RKO (cell line): Measurements from ENCODE around the gene DERA.
"Not testable (repeated sequence)": the region's sequence is repeated elsewhere in the genome, so short reads cannot be mapped to it uniquely, and the experiment has no call there.

Experiments
- DNase-seq: peaks from one replicate; pipeline ENCODE4 v3.0.0-alpha.2; 2016; ENCODE audit warnings: low spot score

Gene DERA

DNA sequence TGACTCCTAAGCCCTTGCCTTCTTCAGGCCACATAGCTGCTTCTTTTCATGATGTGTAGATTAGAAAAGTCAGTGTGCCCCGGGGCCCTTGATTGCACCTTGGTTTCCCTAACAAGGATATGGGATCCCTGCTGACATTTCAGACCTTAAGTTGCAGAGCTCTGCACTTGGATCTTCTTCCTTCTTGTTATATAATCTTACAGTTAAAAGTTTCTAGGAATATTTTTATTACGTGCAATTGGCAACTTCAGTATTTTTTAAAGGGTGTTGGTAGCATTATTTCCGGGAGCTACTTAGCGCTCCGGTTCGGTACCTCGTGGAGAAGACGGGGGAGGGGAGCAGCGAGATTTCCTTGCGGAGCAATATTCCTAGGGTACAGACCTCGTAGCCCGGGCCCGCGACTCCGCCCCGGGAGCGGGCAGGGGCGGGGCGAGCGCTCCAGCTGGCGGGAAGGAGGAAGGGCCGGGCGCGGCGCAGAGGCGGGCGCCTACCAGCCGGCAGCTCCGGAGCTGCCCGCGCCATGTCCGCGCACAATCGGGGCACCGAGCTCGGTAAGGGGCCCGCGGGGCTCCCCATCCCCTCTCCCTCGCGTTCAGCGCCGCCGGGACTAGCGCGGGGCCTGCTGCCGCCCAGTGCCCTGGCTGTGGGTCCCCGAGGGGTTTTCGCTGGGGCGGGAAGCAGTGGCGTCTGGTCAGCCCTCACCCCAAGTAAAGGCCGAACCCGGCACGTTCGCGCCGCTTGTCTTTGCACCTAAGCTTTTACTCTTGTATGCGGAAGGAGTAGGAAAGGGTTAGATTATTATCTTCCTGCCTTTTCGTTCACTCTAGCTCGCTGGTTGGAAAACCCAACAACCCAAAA, at the start of gene DERA:
TSS of gene DERA (plus strand) at position 469 of the 858 bp plus-strand sequence. CDS start at position 521, 52 bp downstream.
- peak; percentile 86 for DNase-seq

DNA sequence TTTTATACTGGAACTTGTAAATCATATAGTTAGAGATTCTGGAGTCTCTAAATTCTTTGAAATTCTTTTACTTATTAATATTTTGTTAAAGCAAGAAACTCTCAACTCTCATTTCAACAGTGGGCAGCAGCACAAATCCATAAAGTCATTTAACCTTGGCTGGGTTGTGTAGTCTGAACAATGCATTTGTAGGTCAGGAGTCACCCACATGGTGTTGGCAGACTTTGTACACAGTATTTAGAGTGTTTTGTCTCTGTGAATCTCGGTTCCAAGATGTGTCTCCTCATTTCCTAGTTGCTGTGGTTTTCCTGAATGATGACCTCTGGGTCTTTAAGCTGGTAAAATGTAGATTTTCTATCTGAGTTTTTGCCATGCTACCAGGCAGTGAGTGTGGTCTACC, 49.7 kb upstream of the DERA start:
- DNase-seq: no peak

DNA sequence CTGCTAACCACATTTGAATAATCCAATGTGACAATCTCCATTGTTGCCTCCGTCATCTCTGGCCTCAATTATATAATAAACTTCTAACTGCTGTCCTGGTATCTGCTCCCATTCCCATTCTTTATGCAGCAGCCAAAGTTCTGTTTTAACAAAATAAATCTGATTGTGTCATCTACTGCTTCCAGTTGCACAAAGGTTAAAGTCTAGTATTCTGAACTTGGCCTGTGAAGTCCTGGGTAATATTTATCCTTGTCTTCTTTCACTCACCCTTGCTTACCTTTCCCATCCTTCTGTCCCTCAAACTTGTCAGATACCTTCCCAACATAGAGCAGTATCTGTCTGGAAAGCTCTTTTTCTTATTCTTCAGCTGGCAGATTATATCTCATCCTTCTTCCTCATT, 48.3 kb upstream of the DERA start:
- DNase-seq: no peak

DNA sequence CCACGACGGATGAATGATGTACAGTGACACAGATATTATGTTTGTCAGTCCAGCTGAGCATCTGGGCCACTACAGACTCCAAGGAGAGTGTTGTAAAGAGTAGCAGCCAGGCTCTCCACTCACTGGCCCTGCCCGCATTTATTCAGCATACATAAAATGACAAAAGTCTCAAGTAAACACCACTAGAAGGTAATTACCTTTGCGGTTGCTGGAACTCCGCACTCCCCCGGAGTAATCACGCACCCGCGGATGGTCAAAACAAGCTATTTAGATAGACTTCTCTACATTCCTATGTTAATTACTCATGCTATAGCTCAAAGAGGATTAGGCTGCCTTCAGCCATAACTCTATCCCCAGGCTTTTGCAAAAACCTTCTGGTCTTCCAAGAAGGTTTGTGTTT, 47.8 kb upstream of the DERA start:
- DNase-seq: no peak

DNA sequence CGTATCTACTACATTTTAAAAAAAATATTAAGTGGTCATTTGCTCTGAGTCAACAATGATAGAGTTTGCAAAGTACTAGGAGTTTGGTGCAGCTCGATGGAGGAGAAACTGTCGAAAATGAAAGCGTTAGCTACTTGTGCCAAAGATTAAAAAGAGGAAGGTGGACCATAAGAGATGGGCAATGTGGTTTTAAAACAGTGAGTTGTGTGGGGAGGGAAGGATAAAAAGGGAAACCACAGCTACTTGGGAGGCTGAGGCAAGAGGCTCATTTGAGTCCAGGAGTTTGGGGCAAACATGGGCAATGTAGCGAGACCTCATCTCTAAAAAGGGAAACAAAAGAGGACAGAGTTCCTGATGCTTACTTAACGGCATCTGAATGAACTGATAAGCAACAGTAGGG, 47.1 kb upstream of the DERA start:
- no peak for DNase-seq

DNA sequence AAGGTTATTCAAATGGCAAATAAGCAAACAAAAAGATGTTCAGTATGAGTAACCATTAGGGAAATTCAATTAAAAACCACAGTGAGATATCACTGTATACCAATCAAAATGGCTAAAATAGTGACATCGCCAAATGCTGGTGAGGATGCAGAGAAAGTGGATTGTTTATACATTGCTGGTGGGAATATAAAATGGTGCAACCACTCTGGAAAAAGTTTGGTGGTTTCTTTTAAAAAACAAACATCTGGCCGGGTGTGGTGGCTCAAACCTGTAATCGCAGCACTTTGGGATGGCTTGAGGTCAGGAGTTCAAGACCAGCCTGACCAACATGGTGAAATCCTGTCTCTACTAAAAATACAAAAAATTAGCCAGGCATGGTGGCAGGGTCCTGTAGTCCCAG, 42.9 kb upstream of the DERA start:
- no peak for DNase-seq

DNA sequence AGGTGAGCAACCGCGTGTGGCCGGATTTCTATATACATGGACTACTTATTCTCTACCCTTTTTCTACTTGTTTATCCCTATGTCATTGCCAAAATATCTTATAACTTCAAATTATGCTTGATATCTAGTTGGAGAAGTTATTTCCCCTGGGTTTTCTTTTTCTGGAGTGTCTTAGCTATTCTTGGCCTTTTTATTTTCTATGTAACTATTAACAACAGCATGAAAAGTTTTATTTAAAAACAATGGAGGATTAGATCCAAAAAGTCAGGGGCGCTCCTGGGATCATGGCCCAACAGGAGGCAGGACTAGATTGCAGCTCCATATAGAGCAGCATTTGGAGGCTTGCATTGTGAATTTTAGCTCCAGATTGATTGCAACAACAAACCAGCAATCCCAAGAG, 37.6 kb upstream of the DERA start:
- no peak for DNase-seq

DNA sequence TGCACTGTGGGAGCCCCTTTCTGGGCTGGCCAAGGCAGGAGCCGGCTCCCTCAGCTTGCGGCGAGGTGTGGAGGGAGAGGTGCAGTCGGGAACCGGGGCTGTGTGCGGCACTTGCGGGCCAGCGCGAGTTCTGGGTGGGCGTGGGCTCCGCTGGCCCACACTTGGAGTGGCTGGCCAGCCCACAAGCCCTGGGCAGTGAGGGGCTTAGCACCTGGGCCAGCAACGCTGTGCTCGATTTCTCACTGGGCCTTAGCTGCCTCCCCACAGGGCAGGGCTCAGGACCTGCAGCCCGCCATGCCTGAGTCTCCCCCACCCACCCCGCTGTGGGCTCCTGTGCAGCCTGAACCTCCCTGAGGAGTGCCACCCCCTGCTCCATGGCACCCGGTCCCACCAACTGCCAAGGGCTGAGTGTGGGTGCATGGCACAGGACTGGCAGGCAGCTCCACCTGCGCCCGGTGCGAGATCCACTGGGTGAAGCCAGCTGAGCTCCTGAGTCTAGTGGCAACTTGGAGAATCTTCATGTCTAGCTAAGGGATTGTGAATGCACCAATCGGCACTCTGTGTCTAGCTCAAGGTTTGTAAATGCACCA, 36.5 kb upstream of the DERA start:
- DNase-seq: not testable (repeated sequence)

DNA sequence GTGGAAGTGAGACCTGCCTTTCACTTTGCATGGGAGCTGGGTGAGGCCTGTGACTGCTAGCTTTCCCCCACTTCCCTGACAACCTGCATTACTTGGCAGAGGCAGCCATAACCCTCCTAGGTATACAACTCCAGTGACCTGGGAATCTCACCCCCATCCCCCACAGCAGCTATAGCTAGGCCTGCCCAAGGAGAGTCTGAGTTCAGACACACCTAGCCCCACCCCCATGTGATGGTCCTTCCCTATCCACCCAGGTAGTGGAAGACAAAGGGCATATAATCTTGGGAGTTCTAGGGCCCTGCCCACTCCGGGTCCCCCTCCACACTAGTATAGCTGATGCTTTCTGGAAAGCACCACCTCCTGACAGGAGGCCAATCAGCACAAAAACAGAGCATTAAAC, 35.3 kb upstream of the DERA start:
- DNase-seq: no peak

DNA sequence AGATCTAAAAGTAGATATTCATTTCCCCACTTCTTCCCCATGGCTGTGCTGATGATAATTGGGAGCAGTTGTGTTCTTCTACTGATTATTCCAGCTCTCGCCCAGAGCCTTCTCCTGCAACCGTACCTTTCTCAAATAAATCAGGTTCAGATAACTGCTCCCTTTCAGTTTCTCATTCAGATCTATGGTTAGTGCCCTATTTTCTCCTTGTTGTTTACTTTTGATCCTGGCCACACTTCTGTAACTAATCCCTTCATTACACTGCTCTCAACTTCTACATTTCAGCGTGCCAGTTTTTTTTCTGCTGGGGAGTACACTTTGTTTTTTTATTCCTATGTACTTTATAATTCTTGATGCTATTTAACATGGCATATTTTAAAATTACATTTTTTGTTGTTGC, 31.7 kb upstream of the DERA start:
- no peak for DNase-seq

DNA sequence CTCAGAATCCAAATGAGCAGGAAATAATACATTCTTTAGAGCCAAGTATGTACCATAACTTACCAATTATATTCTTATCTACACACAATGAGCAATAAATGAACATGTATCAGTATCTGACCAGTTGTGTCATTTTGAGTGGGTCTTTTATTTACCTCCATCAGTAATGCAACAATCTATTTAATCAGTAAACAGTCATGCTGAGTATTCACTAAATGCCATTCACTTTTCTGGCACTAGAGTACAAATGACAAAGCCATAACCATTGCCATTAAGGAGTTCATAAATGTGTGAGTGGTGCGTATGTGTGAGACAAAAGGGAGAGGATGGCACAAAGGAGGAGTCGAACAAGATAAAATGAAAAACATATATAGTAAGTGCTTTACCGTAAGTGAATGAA, 30.4 kb upstream of the DERA start:
- peak; percentile 32 for DNase-seq

DNA sequence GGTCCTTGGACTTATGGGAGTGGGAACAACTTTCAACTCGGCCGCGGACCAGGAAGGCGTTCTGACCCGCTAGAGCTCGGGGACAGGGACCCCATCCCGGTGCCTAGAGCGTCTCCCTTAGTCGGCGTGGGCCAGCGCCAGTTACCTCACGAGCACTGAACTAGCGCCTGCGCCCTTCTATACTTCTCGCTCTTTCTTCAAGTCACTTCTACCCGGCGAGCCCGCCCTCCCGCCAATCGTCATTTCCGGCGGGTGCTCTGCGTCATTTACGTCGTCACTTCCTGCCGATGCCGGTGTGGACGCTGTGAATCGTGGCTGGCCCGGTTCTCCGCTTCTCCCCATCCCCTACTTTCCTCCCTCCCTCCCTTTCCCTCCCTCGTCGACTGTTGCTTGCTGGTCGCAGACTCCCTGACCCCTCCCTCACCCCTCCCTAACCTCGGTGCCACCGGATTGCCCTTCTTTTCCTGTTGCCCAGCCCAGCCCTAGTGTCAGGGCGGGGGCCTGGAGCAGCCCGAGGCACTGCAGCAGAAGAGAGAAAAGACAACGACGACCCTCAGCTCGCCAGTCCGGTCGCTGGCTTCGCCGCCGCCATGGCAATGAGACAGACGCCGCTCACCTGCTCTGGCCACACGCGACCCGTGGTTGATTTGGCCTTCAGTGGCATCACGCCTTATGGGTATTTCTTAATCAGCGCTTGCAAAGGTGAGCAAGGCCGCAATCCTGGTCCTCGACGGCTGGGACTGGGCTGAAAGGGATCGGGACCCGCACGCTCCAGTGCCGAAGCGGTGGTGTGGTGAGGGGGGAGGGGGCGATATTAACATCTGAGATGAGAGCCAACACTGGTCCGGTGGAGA, 28.8 kb upstream of the DERA start, which contains the start of gene STRAP:
TSS of gene STRAP (plus strand) at position 270 of the 854 bp plus-strand sequence. CDS start at position 591, 321 bp downstream.
- peak; percentile 98 for DNase-seq

DNA sequence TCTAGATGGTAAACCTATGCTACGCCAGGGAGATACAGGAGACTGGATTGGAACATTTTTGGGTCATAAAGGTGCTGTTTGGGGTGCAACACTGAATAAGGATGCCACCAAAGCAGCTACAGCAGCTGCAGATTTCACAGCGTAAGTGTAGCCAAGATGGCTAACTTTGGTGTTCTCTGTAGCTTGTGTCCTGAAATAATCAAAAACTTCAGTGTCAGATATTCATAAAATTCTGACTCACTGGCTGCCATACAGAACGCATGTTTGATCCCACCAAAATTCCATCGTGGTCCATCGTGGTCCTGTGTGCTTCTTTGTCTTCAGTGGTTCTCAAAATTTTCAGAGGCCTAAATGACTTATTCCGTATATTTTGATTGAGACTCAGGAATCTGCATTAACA, 27.6 kb upstream of the DERA start:
- peak; percentile 64 for DNase-seq

DNA sequence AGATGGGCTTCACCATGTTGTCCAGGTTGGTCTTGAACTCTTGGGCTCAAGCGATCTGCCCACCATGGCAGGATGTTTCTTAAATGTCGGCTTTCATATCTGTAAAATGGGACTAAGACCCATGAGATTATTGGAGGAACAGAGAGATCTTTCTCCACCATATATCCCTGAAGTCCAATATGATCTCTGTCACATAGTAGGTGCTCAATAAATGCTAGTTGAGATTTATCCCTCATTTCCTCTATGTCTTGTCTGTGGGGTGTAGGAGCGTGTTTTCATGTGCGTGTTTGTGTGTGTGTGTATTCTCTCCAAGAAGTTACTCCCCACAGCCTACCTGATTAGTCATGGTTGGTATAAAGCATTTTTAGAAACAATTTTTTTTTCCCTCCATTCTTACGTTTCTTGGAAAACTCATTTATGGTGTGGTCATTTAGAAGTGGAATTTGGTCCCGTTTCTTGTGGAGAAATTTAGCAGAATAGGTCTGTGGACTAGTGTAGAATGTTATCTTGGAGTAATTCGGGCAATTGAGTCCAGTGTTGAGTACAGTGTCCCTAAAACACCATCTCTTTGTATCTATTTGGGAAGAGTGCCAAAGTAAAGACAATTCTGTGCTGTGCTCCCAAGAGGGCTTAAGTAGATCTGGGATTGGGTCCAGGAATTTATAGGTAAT, 24.6 kb upstream of the DERA start:
- no peak for DNase-seq

DNA sequence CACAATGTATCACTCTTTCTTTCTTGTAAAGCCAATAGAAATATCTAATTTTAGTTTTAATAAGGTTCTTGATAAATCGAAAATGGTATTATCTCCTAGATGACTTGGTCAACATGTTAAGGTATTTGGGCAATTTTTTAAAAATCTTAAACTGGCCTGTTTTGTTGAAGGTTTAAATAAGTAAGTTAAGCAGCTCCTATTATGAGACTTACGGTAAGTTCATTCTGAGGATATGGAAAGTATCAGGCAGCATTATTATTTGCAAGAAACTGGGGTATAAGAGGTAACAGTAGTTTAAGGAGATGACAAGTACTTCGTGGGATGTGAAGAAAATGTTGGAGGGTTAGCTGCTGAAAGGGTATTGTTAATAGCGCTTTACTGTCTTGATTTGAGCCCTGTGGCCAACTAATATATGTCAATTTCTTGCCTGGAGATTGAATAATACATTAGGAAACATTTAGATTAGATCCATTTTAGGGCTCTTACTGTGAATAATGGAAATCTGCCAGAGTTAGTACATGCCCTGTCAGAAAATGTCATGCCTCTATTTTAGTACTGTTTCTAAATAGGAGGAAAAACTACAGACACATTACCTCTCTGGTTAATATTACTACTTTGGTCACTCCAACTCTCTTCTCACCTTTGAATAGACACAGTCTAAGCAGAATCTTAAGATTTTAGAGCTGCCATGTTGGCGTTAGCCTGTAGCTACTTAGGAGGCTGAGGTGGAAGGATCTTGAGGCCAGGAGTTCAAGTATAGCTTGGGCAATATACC, 23.9 kb upstream of the DERA start:
- DNase-seq: no peak

DNA sequence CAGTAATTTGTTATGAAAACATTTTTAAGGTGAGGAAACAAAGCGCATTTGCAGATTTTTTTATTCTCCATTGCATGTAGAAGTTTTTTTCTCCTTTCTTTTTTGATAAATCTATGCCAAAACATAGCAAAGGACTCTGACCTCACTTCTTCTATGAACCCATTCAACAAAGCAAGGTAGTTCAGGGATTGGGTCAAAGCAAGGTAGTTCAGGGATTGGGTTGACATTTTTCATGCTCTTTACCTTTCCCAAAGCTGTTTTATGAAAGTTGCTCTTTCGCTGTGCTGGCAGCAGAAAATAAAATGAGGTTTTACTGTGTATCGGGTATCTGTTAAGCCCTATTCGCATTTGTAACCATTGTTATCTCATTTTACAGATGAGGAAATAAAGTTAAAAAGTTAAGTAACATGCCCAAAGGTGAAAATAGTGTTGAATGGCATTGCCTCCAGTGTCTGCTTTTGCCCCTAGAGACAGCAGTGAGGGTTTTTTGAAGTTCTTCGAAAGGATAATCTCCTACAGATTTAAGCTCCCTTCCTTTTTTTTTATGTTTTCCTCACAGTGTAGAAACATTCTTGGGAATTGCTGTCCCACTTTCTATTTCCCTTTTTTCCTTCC, 18.4 kb upstream of the DERA start:
- DNase-seq: no peak

DNA sequence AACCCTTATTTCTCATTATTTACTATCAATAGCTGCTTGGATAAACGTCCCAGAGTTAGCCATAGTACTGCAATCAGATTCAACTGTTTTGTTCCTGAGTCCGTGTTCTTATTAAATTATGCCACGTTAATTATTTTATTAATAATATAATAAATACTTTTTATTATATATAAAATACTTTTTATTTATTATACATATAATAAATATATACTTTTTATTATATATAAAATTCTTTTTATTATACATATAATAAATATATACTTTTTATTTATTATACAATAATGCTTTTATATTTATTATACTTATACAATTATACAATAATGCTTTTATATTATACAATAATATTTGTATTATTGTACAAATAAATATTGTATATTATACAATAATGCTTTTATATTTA, 17.9 kb upstream of the DERA start:
- DNase-seq: no peak

DNA sequence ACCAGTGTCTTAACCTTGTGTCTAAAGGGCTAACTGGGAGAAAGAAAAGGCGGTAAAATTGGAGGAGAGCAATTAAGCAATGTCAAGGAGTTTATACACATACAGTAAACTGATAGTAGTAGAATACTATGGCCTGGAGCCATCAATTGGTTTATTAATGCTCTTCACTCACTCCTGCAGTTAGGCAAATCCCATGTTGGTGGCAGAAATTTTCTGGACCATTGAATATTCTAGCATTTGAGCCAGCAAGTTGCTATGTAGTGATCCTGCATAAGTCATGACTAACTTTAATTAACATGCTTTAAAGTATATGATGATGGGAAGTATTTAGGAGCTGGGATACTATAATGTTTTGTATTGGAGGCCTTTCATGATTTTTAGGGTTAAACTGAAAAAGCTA, 14.3 kb upstream of the DERA start:
- no peak for DNase-seq

DNA sequence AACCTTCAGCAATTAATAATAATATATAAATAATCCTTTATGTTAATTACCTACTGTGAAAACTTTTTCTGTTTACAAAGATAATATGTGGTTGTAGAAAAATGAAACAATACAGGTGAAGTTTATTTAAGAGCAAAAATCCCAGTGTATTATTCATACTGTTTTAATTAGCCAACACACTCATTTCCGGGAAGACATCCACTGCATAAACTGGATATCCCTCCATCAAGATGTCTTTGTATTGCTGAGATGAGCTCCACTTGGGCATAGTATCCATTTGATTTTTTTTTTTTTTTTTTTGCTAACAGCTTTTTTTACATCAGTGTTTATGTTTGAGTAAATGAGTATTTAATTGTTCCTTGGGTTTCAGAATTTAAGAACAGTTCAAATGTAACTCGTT, 13.7 kb upstream of the DERA start:
- DNase-seq: no peak

DNA sequence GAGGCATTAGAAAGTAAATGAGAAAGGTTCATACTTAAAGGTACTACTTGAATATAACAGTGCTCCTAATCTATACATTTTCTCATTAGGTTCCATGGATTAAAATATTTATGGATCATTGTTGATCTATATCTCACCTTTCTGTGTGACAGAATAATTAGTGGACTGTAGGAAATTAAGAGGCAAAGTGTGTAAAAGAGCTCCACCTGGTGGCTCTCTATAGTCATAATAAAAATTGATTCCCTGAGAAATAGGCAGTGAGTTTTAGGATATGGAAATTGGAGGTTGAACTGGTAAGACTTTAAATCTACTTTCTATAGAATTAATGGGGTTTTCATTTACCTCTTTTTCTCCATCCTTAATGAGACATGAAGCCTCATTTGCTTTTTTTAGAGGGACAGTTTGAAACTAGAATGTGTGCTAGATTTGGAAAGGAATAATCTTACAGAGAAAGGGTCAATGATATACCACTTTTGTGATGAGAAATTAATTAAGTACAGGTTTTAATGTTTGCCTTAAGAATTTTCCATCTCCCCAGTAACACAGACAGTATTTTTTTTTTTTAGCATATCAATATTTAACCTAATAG, 11.8 kb upstream of the DERA start:
- DNase-seq: peak; percentile 66
